Measurements from ENCODE around the gene LARP4B.

Gene LARP4B

GRCh38 chr10:930625-931325, 730 bp downstream of the LARP4B start (continued):
- TF ChIP-seq ZBTB20 (tag by site-specific recombination; IDR thresholded peaks at IDR 0.05) (peak; percentile 69; the same call in 1 of the 2 replicates), ZNF580 (tag by site-specific recombination; IDR thresholded peaks at IDR 0.05) (no peak), ZNF335 (tag by site-specific recombination; conservative IDR thresholded peaks at IDR 0.05) (peak; percentile 53), ZSCAN23 (tag by site-specific recombination; IDR thresholded peaks at IDR 0.05) (no peak), ZSCAN4 (tag by site-specific recombination; IDR thresholded peaks at IDR 0.05) (no peak), ZNF571 (tag by site-specific recombination; IDR thresholded peaks at IDR 0.05) (no peak), ZNF501 (tag by site-specific recombination; IDR thresholded peaks at IDR 0.05) (0 out of 2 replicates have a peak, but pooled peaks have one; percentile 20), ZNF391 (tag by site-specific recombination; IDR thresholded peaks at IDR 0.05; ENCODE audit: borderline replicate concordance, low read depth) (0 out of 2 replicates have a peak, but pooled peaks have one; percentile 21), ZNF843 (tag by site-specific recombination; IDR thresholded peaks at IDR 0.05) (no peak), ZFP41 (tag by site-specific recombination; IDR thresholded peaks at IDR 0.05; ENCODE audit: borderline replicate concordance) (no peak), ZBTB11 (tag by site-specific recombination; conservative IDR thresholded peaks at IDR 0.05; ENCODE audit: low read depth) (no peak), ZNF366 (tag by site-specific recombination; conservative IDR thresholded peaks at IDR 0.05) (no peak), ZBTB8A (tag by site-specific recombination; IDR thresholded peaks at IDR 0.05) (peak; percentile 22; the same call in 1 of the 2 replicates), ZNF423 (tag by site-specific recombination; IDR thresholded peaks at IDR 0.05) (no peak), ZBTB17 (tag by site-specific recombination; IDR thresholded peaks at IDR 0.05) (peak; percentile 88), PRDM6 (tag by site-specific recombination; IDR thresholded peaks at IDR 0.05) (no peak), ZBTB7A (tag by site-specific recombination; IDR thresholded peaks at IDR 0.05; ENCODE audit: low read depth) (no peak), ZNF518A (tag by site-specific recombination; conservative IDR thresholded peaks at IDR 0.05; ENCODE audit: low read depth) (no peak), HOXA7 (CRISPR knock-in tag; IDR thresholded peaks at IDR 0.05; ENCODE audit: borderline replicate concordance) (no peak), ZNF639 (tag by site-specific recombination; IDR thresholded peaks at IDR 0.05) (no peak), MZF1 (tag by site-specific recombination; IDR thresholded peaks at IDR 0.05; ENCODE audit: borderline replicate concordance) (no peak), KLF7 (tag by site-specific recombination; IDR thresholded peaks at IDR 0.05; ENCODE audit: borderline replicate concordance) (no peak), KLF1 (tag by site-specific recombination; IDR thresholded peaks at IDR 0.05) (no peak), ZNF449 (tag by site-specific recombination; IDR thresholded peaks at IDR 0.05) (no peak), GLI4 (tag by site-specific recombination; IDR thresholded peaks at IDR 0.05) (no peak)
